Lung (tissue), 12 donors: ENCODE measurements around the gene SNX20. TPM values are rescaled to one million over a fixed set of nuclear protein-coding genes. Genes with fewer than 3 reads are reported as not detected.

Source experiments
- ATAC-seq: fragments of 200-7000 bp; cut with Tn5 transposase; one replicate; pipeline ENCODE4 v1.9.1; 2020; ENCODE audit warnings: moderate number of reproducible peaks; ENCODE audit not compliant: insufficient read depth, low FRiP score
- DNase-seq, 3 donors: peaks; one replicate each; pipeline ENCODE4 v3.0.0-alpha.2; 2013 to 2017
- H3K27ac ChIP-seq, 2 donors: one replicate each; pipeline ENCODE4 v1.5.1; 2013; ENCODE audit warnings: mild to moderate bottlenecking in 2 of 2, moderate library complexity in 2 of 2, control low read depth in 1 of 2, inconsistent platforms in 1 of 2, low read depth in 1 of 2, low read length in 1 of 2
- H3K27me3 ChIP-seq, 3 donors: one replicate each; pipeline ENCODE4 v1.5.1; 2013; ENCODE audit warnings: low read length in 2 of 3; ENCODE audit not compliant: control insufficient read depth in 3 of 3, insufficient read depth in 3 of 3
- H3K36me3 ChIP-seq, 4 donors: one replicate each; pipeline ENCODE4 v1.5.1; 2013; ENCODE audit warnings: low read length in 4 of 4, mild to moderate bottlenecking in 1 of 4, moderate library complexity in 1 of 4; ENCODE audit not compliant: control insufficient read depth in 4 of 4, insufficient read depth in 4 of 4
- H3K4me1 ChIP-seq, 5 donors: one replicate each; pipeline ENCODE4 v1.5.1; 2013; ENCODE audit warnings: low read length in 5 of 5, mild to moderate bottlenecking in 2 of 5, moderate library complexity in 1 of 5; ENCODE audit not compliant: control insufficient read depth in 5 of 5, insufficient read depth in 5 of 5
- H3K4me3 ChIP-seq: one replicate; pipeline ENCODE4 v1.5.1; 2013; ENCODE audit warnings: mild to moderate bottlenecking, control low read depth, moderate library complexity
- H3K9ac ChIP-seq, 2 donors: one replicate each; pipeline ENCODE4 v1.5.1; 2013; ENCODE audit warnings: low read length in 2 of 2, control low read depth in 1 of 2; ENCODE audit not compliant: insufficient read depth in 1 of 2
- H3K9me3 ChIP-seq, 4 donors: one replicate each; pipeline ENCODE4 v1.5.1; 2013; ENCODE audit warnings: low read length in 3 of 4, mild to moderate bottlenecking in 1 of 4, moderate library complexity in 1 of 4; ENCODE audit not compliant: control insufficient read depth in 4 of 4, insufficient read depth in 3 of 4
- WGBS, 2 donors: extraction: QIAGEN DNeasy Blood & Tissue Kit; methylation state at CpG; one replicate each; pipeline ENCODE4 v1.1.7; 2013; 5-methylcytosine and 5-hydroxymethylcytosine counted together
- polyA plus RNA-seq, 2 donors: library from polyadenylated mRNA; stranded (reverse); fragments of 200-250 nt; gene quantifications; one replicate each; pipeline ENCODE4 v1.2.1, GENCODE V29; 2013
- total RNA-seq, 2 donors: library from RNA; depleted of rRNA in 1 of 2; stranded (reverse); fragments of >200 nt in 1 of 2; gene quantifications; one replicate each; pipeline ENCODE4 v1.2.1, GENCODE V29; 2014 to 2021
- TF ChIP-seq, protein P1 (sequence below): IDR thresholded peaks from 2 replicates; pipeline ENCODE4 v1.5.1; 2012; ENCODE audit warnings: mild to moderate bottlenecking; ENCODE audit errors: control extremely low read depth, extremely low read depth
- donor health status: control.
- donor health status: control.
- donor health status: Bipolar disorder and iron deficiency.
- donor health status: healthy.
- donor health status: DM: yes; HTN: yes; CAD: no.

Gene SNX20
- total and polyA plus RNA-seq, 4 donors, result 3.1 to 14.9 (median 9.5) TPM

DNA sequence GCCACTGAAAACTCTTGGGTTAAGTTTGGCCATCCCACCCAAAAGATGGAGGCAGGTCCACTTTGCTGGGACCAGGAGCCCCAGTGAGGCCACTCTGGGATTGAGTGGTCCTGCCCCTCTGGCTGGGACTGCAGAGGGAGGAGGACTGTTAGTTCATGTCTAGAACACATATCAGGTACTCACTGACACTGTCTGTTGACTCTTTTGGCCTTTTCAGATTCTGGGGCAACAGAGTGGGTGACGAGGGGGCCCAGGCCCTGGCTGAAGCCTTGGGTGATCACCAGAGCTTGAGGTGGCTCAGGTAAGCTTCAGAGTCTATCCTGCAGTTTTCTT is 41.3 kb upstream of the SNX20 start:
- H3K9me3 ChIP-seq, result no peaks in the 10 kb centered on the region
- no peaks in the 10 kb centered on the region for H3K27me3 ChIP-seq
- ATAC-seq, result no peak
- WGBS, 2 donors, result 96 to 100% methylated on average over 1 of the region's 1 CpG
- TF ChIP-seq, protein P1, sequence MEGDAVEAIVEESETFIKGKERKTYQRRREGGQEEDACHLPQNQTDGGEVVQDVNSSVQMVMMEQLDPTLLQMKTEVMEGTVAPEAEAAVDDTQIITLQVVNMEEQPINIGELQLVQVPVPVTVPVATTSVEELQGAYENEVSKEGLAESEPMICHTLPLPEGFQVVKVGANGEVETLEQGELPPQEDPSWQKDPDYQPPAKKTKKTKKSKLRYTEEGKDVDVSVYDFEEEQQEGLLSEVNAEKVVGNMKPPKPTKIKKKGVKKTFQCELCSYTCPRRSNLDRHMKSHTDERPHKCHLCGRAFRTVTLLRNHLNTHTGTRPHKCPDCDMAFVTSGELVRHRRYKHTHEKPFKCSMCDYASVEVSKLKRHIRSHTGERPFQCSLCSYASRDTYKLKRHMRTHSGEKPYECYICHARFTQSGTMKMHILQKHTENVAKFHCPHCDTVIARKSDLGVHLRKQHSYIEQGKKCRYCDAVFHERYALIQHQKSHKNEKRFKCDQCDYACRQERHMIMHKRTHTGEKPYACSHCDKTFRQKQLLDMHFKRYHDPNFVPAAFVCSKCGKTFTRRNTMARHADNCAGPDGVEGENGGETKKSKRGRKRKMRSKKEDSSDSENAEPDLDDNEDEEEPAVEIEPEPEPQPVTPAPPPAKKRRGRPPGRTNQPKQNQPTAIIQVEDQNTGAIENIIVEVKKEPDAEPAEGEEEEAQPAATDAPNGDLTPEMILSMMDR, result no peak
- H3K9ac ChIP-seq, result no peak overlapping the region
- peaks cover 0 to 2% (median 1%) of the 10 kb centered on the region in 4 donors for H3K36me3 ChIP-seq
- no peak for DNase-seq
- peaks cover 0 to 4% (median 0%) of the 10 kb centered on the region in 5 donors for H3K4me1 ChIP-seq
- no peak overlapping the region for H3K27ac ChIP-seq
- H3K4me3 ChIP-seq, result no peak overlapping the region

DNA sequence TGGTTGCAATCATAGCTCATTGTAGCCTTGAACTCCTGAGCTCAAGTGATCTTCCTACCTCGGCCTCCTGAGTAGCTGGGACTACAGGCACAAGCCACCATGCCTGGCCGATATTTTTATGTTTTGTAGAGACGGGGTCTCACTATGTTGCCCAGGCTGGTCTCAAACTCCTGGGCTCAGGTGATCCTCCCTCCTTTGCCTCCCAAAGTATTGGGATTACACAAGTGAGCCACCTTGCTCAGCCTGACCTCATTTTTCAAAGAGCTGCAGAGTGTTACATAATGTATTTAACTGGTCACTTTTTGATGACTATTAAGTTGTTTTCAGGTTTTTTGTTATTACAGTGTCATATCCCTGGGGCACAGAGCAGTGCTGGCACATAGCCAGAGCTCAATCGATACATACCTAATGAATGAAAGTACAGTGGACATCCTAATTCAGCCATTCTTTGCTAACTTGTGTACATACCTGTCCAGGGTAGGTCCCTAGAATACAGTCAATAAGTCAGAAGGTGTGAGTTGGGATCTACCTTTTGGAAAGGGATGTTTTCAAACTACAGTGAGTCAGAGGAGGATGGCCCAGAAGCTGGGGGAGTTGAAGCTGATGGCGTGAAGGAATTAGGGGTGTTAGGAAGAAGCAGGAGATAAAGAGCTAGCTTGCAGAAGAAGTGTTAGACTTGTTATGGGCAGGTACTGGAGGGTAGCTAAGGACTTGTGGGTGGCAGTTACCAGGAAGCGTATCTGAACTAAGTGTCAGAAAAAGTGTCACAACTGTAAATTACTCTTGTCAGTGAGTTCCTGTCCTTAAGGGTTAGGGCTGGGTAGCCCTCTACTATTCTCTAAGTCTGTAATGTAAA is 40.7 kb upstream of the SNX20 start:
- TF ChIP-seq, protein P1, result no peak
- Histone ChIP-seq H3K27me3 (no peaks in the 10 kb centered on the region), H3K4me1 (peaks cover 0 to 4% (median 0%) of the 10 kb centered on the region in 5 donors), H3K9ac (no peak overlapping the region), H3K27ac (no peak overlapping the region), H3K36me3 (peaks cover 0 to 2% (median 1%) of the 10 kb centered on the region in 4 donors), H3K9me3 (no peaks in the 10 kb centered on the region), H3K4me3 (no peak overlapping the region)
- WGBS, 2 donors, result 79 to 90% methylated on average over 6 of the region's 6 CpGs
- ATAC-seq (no peak), DNase-seq (no peak)

DNA sequence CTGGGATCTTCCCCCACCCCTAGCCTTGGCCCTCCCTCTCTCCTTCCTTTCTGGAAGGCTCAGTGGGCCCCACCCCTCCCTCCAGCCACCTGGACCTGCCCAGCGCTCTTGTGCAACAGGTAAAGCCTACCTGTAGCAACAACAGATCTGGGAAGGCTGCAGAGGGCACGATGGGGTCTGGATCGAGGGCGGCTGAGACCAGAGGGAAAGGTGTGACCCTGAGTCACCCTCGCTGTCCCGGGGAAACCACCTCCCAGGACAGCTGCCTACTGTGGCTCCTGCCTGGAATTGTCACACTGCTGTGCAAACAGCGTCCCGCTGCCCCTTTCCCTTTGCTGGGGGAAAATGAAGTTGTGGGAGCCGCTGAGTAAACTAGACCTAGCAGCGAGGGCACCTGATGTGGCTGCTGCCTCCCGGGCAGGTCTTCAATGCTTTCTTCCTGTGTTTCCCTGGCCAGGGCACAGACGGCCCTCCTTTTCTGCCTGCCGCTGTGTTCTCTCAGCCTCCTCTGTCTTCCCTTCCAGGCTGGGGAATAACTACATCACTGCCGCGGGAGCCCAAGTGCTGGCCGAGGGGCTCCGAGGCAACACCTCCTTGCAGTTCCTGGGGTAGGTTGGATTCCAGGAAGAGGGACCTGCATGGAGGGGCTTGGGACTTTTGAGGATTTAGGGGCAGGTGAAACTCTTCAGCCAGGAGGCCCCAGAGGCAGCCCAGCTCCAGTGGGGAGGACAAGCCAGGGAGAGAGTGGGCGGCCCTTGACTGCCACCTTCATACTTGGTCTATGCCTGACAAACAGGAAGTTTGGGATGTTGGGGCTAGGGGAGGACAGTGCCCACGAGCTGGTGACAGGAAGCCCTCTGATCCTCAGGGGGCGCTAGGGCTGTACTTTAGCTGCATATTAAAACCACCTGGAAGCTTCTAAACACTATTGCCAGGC is 38.6 kb upstream of the SNX20 start:
- DNase-seq, result no peak
- Histone ChIP-seq H3K4me1 (peaks cover 0 to 4% (median 1%) of the 10 kb centered on the region in 5 donors), H3K36me3 (no peaks in the 10 kb centered on the region), H3K4me3 (no peak overlapping the region), H3K9me3 (no peaks in the 10 kb centered on the region), H3K27me3 (no peaks in the 10 kb centered on the region), H3K27ac (peak overlapping the region in 1 of 2 donors; percentile 18), H3K9ac (no peak overlapping the region)
- TF ChIP-seq, protein P1, result no peak
- peak; percentile 58 for ATAC-seq
- 69 to 72% methylated on average over 20 of the region's 20 CpGs for WGBS, 2 donors
